PC-3 (cell line): ENCODE results near the gene RNF215.

ENCODE experiments used
- CTCF ChIP-seq: fragments of 300-600 bp; sonication (generic); conservative IDR thresholded peaks from 2 replicates; pipeline ENCODE4 v1.5.1; 2017; ENCODE audit warnings: antibody characterized with exemption, low read depth, mild to moderate bottlenecking, low read length
- EZH2 ChIP-seq: fragments of 300-600 bp; sonication (generic); IDR thresholded peaks from one replicate; pipeline ENCODE4 v1.6.1; 2017; ENCODE audit warnings: antibody characterized with exemption, mild to moderate bottlenecking, low read length; ENCODE audit not compliant: unreplicated experiment
- EZH2phosphoT487 ChIP-seq: fragments of 300-600 bp; sonication (generic); IDR thresholded peaks from 2 replicates; pipeline ENCODE4 v1.6.1; 2018; ENCODE audit warnings: mild to moderate bottlenecking, antibody characterized with exemption, low read length, borderline replicate concordance

- TF ChIP-seq CTCF (no peak), EZH2phosphoT487 (no peak), EZH2 (no peak)
Measured at GRCh38 chr22:30332994-30333706, 54.1 kb downstream of the RNF215 start.
